H1 (cell line): ENCODE results near the gene RIPK4. TPM values are rescaled to one million over a fixed set of nuclear protein-coding genes. Genes with fewer than 3 reads are reported as not detected.

Experiments used
- CTCF ChIA-PET: fragments of 300-600 bp; sonication (Branson Sonifier 250); formaldehyde crosslinking; loops from one replicate; lab custom pipeline; 2021; ENCODE audit not compliant: partially characterized antibody; lab: Charles Lee
- POLR2A ChIA-PET: fragments of 300-600 bp; sonication (Branson Sonifier 250); formaldehyde crosslinking; loops from one replicate; lab custom pipeline; 2021; ENCODE audit warnings: inconsistent platforms; ENCODE audit not compliant: partially characterized antibody; lab: Charles Lee
- DNase-seq, 2 experiments: peaks; one replicate each; pipeline versions ENCODE4 v3.0.0 to v3.0.0-alpha.2; 2010 to 2022; ENCODE audit warnings: low spot score in 2 of 2, low read depth in 1 of 2, mixed read lengths in 1 of 2
- FAIRE-seq: peaks from 2 replicates; lab custom pipeline; 2011; peaks lifted over from hg19 to GRCh38; lab: Jason Lieb, UNC
- H2AFZ ChIP-seq: 2 replicates; pipeline ENCODE4 v1.8.1; 2012; ENCODE audit warnings: low read length, inconsistent platforms
- H2AK5ac ChIP-seq: 2 replicates; pipeline ENCODE4 v1.6.1; 2013; ENCODE audit warnings: low read depth, low read length
- H2BK120ac ChIP-seq: replicated peaks from 2 replicates; pipeline ENCODE3; 2013; ENCODE audit warnings: low read depth, low read length, inconsistent platforms
- H2BK12ac ChIP-seq: 2 replicates; pipeline ENCODE4 v1.6.1; 2013; ENCODE audit warnings: low read depth, low read length
- H2BK15ac ChIP-seq: 2 replicates; pipeline ENCODE4 v1.6.1; 2013; ENCODE audit warnings: low read length
- H2BK20ac ChIP-seq: 2 replicates; pipeline ENCODE4 v1.6.1; 2013; ENCODE audit warnings: low read length
- H2BK5ac ChIP-seq: 2 replicates; pipeline ENCODE4 v1.6.1; 2013; ENCODE audit warnings: low read depth, low read length
- H3K14ac ChIP-seq: 2 replicates; pipeline ENCODE4 v1.6.1; 2013; ENCODE audit warnings: inconsistent platforms; ENCODE audit not compliant: insufficient read length
- H3K18ac ChIP-seq: 2 replicates; pipeline ENCODE4 v1.6.1; 2013; ENCODE audit warnings: low read length; ENCODE audit errors: extremely low read depth
- H3K23ac ChIP-seq: 2 replicates; pipeline ENCODE4 v1.6.1; 2013; ENCODE audit warnings: inconsistent platforms; ENCODE audit not compliant: insufficient read length
- H3K23me2 ChIP-seq: 2 replicates; pipeline ENCODE4 v1.6.1; 2013; ENCODE audit warnings: low read depth, low read length
- H3K27ac ChIP-seq: 2 replicates; pipeline ENCODE4 v1.6.1; 2011; ENCODE audit warnings: low read depth, low read length, inconsistent platforms
- H3K27me3 ChIP-seq, 4 experiments: replicated peaks in 1 of 4; 1 replicate in 1 of 4; 2 replicates in 3 of 4; pipeline versions ENCODE4 v1.6.1 to v1.8.1; 2011 to 2013; ENCODE audit warnings: low read length in 3 of 4, mild to moderate bottlenecking in 3 of 4, inconsistent platforms in 2 of 4, mixed read lengths in 2 of 4, moderate library complexity in 1 of 4; ENCODE audit not compliant: control insufficient read depth in 3 of 4, insufficient read depth in 3 of 4; ENCODE audit errors: extremely low read depth in 1 of 4
- H3K36me3 ChIP-seq, 4 experiments: 2 replicates each; pipeline versions ENCODE4 v1.6.1 to v1.8.1; 2011 to 2013; ENCODE audit warnings: mild to moderate bottlenecking in 4 of 4, low read length in 3 of 4, moderate library complexity in 2 of 4, control low read depth in 1 of 4, inconsistent platforms in 1 of 4; ENCODE audit not compliant: insufficient read depth in 4 of 4, control insufficient read depth in 2 of 4
- H3K4ac ChIP-seq: replicated peaks from 2 replicates; pipeline ENCODE3; 2013; ENCODE audit warnings: low read length, low read depth, mixed read lengths, inconsistent platforms; ENCODE audit not compliant: insufficient read length
- H3K4me1 ChIP-seq, 4 experiments: replicated peaks in 1 of 4; 1 replicate in 1 of 4; 2 replicates in 3 of 4; pipeline versions ENCODE4 v1.6.1 to v1.8.1; 2011 to 2013; ENCODE audit warnings: low read length in 3 of 4, inconsistent platforms in 2 of 4, mixed read lengths in 1 of 4; ENCODE audit not compliant: insufficient read depth in 4 of 4, control insufficient read depth in 3 of 4
- H3K4me2 ChIP-seq, 2 experiments: 2 replicates each; pipeline versions ENCODE4 v1.6.1 to v1.8.1; 2011 to 2013; ENCODE audit warnings: low read depth in 2 of 2, low read length in 2 of 2, control low read depth in 1 of 2, inconsistent platforms in 1 of 2, mild to moderate bottlenecking in 1 of 2; ENCODE audit not compliant: insufficient read depth in 1 of 2
- H3K4me3 ChIP-seq, 4 experiments: fragments of 200-600, 300-600 bp in 1 of 4; sonication (generic), shearing (Covaris generic), sonication (Bioruptor Twin) in 1 of 4; 2 replicates each; pipeline versions ENCODE4 v1.5.1 to v1.8.1; 2011 to 2016; ENCODE audit warnings: low read length in 4 of 4, low read depth in 3 of 4, control low read depth in 2 of 4, inconsistent platforms in 2 of 4, mild to moderate bottlenecking in 2 of 4, mixed read lengths in 1 of 4, moderate library complexity in 1 of 4; ENCODE audit not compliant: insufficient read depth in 2 of 4; ENCODE audit errors: extremely low read depth in 1 of 4
- H3K56ac ChIP-seq: replicated peaks from 2 replicates; pipeline ENCODE3; 2013; ENCODE audit warnings: low read depth, mild to moderate bottlenecking, mixed read lengths, low read length, inconsistent platforms; ENCODE audit not compliant: insufficient read length
- H3K79me1 ChIP-seq: 2 replicates; pipeline ENCODE4 v1.6.1; 2013; ENCODE audit warnings: low read depth, low read length, control low read depth
- H3K79me2 ChIP-seq, 2 experiments: 2 replicates each; pipeline versions ENCODE4 v1.6.1 to v1.8.1; 2012 to 2013; ENCODE audit warnings: low read length in 2 of 2, mild to moderate bottlenecking in 2 of 2, inconsistent platforms in 1 of 2; ENCODE audit not compliant: insufficient read depth in 2 of 2, control insufficient read depth in 1 of 2
- H3K9ac ChIP-seq, 4 experiments: replicated peaks in 1 of 4; 1 replicate in 1 of 4; 2 replicates in 3 of 4; pipeline versions ENCODE4 v1.6.1 to v1.8.1; 2011 to 2013; ENCODE audit warnings: low read depth in 3 of 4, low read length in 3 of 4, control low read depth in 2 of 4, mild to moderate bottlenecking in 2 of 4, moderate library complexity in 2 of 4, inconsistent platforms in 1 of 4; ENCODE audit errors: extremely low read depth in 1 of 4
- H3K9me3 ChIP-seq, 2 experiments: 2 replicates each; pipeline versions ENCODE4 v1.6.1 to v1.8.1; 2012 to 2013; ENCODE audit warnings: mild to moderate bottlenecking in 2 of 2, moderate library complexity in 2 of 2, control low read depth in 1 of 2, inconsistent platforms in 1 of 2, low read depth in 1 of 2, low read length in 1 of 2, mixed read lengths in 1 of 2; ENCODE audit not compliant: insufficient read depth in 2 of 2
- H4K20me1 ChIP-seq, 2 experiments: replicated peaks in 1 of 2; 2 replicates each; pipeline versions ENCODE3 to v1.8.1; 2011 to 2013; ENCODE audit warnings: inconsistent platforms in 2 of 2, low read length in 2 of 2, mild to moderate bottlenecking in 1 of 2; ENCODE audit not compliant: insufficient read depth in 2 of 2, control insufficient read depth in 1 of 2
- H4K5ac ChIP-seq: 2 replicates; pipeline ENCODE4 v1.6.1; 2013; ENCODE audit warnings: low read length, low read depth, mixed read lengths, inconsistent platforms; ENCODE audit not compliant: insufficient read length
- H4K8ac ChIP-seq: 2 replicates; pipeline ENCODE4 v1.8.0; 2013; ENCODE audit warnings: mild to moderate bottlenecking, moderate library complexity, low read length, inconsistent platforms; ENCODE audit not compliant: insufficient read depth; ENCODE audit errors: extremely low read depth
- H4K91ac ChIP-seq: replicated peaks from 2 replicates; pipeline ENCODE3; 2013; ENCODE audit warnings: low read length, mixed read lengths, inconsistent platforms; ENCODE audit not compliant: insufficient read length
- CBX8 ChIP-seq: fragments of 300-800, 300-1000 bp; sonication (generic); IDR thresholded peaks from 2 replicates; pipeline ENCODE4 v1.7.1; 2016; ENCODE audit warnings: low read depth, low read length, borderline replicate concordance
- CEBPB ChIP-seq: IDR thresholded peaks from 2 replicates; pipeline ENCODE4 v1.6.1; 2012; ENCODE audit warnings: low read depth, low read length
- FOSL1 ChIP-seq: IDR thresholded peaks from 2 replicates; pipeline ENCODE4 v1.6.1; 2011; ENCODE audit warnings: mild to moderate bottlenecking, low read depth, low read length, moderate library complexity; ENCODE audit not compliant: insufficient read depth
- JUN ChIP-seq: IDR thresholded peaks from 2 replicates; pipeline ENCODE4 v1.6.1; 2011; ENCODE audit warnings: low read depth, mild to moderate bottlenecking, improper control_type of control experiment, low read length
- KDM4A ChIP-seq: IDR thresholded peaks from one replicate; pipeline ENCODE4 v1.7.1; 2012; ENCODE audit warnings: low read depth, mild to moderate bottlenecking, moderate library complexity, low read length, inconsistent platforms; ENCODE audit not compliant: severe bottlenecking
- SP1 ChIP-seq: IDR thresholded peaks from 2 replicates; pipeline ENCODE4 v1.6.1; 2011; ENCODE audit warnings: low read depth, low read length
- TAF1 ChIP-seq: IDR thresholded peaks from 2 replicates; pipeline ENCODE4 v1.6.1; 2011; ENCODE audit warnings: mild to moderate bottlenecking, low read depth, low read length
- TBP ChIP-seq: IDR thresholded peaks from 2 replicates; pipeline ENCODE4 v1.6.1; 2011; ENCODE audit warnings: low read depth, low read length, improper control_type of control experiment
- TCF12 ChIP-seq: IDR thresholded peaks from 2 replicates; pipeline ENCODE4 v1.6.1; 2011; ENCODE audit warnings: low read depth, mild to moderate bottlenecking, low read length
- WGBS, 2 experiments: shearing (Covaris generic) in 1 of 2; methylation state at CpG; one replicate each; pipeline versions ENCODE4 v1.1.6 to v1.1.7; 2013 to 2015; ENCODE audit warnings: low lambda C conversion rate in 2 of 2, mixed read lengths in 2 of 2, inconsistent platforms in 1 of 2, low coverage in 1 of 2, missing lambda C conversion rate in 1 of 2; ENCODE audit not compliant: insufficient replicate concordance in 2 of 2, insufficient coverage in 1 of 2, insufficient read length in 1 of 2; ENCODE audit errors: extremely low coverage in 1 of 2, missing lambda C conversion rate in 1 of 2; 5-methylcytosine and 5-hydroxymethylcytosine counted together
- polyA plus RNA-seq, 7 experiments: library from polyadenylated mRNA; depleted of rRNA in 3 of 7; stranded (reverse) in 5 of 7; unstranded in 2 of 7; fragments of >200 nt in 5 of 7; fragments of 200-250 nt in 2 of 7; gene quantifications; 1 replicate in 5 of 7; 2 replicates in 1 of 7; 4 replicates in 1 of 7; pipeline versions ENCODE4 v1.2.1 to v1.2.3, GENCODE V29; 2011 to 2013; ENCODE audit warnings: missing spikeins in 2 of 7, mixed read lengths in 2 of 7
- total RNA-seq: library from RNA; stranded (reverse); fragmentation: NEBNext Ultra II Directional; extraction: Animal tissue kit (Norgen Biotek cat#: 25700); gene quantifications from 2 replicates; pipeline ENCODE4 v1.2.1, GENCODE V29; 2021

Gene RIPK4
- total and polyA plus RNA-seq, 2 of the 8 experiments (the other 6 are each of a cell fraction or from before 2014, with no cell fraction given), result 2.7 to 5.6 TPM

GRCh38 chr21:41770901-41771624 is 4.2 kb upstream of the RIPK4 start:
- Histone ChIP-seq H3K9me3 (no peaks in the 10 kb centered on the region), H3K4ac (no peak overlapping the region), H2BK15ac (no peak overlapping the region), H3K23me2 (peaks cover 14% of the 10 kb centered on the region), H3K56ac (no peak overlapping the region), H2BK20ac (no peak overlapping the region), H3K4me2 (no peak overlapping the region), H2BK5ac (no peak overlapping the region), H3K36me3 (no peaks in the 10 kb centered on the region), H3K4me3 (no peak overlapping the region), H3K27ac (no peak overlapping the region), H3K79me2 (no peaks in the 10 kb centered on the region), H3K14ac (no peak overlapping the region), H3K27me3 (peaks cover 13 to 61% (median 52%) of the 10 kb centered on the region in 4 experiments), H3K9ac (no peak overlapping the region), H2AK5ac (no peak overlapping the region), H3K4me1 (peaks cover 0 to 24% (median 12%) of the 10 kb centered on the region in 4 experiments; a peak in 6 of 7 replicates), H4K20me1 (peaks cover 0 to 2% of the 10 kb centered on the region in 2 experiments), H2BK120ac (peak overlapping the region; percentile 73), H2BK12ac (peak overlapping the region; percentile 55; the same call in 1 of the 2 replicates), H4K5ac (no peak overlapping the region), H3K79me1 (no peaks in the 10 kb centered on the region), H3K23ac (no peak overlapping the region), H4K8ac (no peak overlapping the region), H3K18ac (no peak overlapping the region), H2AFZ (no peak overlapping the region), H4K91ac (peak overlapping the region; percentile 54)
- ChIA-PET POLR2A (interaction anchor here (1.0 to 2.3 kb wide), 3 partner anchors 9 to 158 kb away, joined by 3 to 18 read pairs (median 4); no protein-coding TSS in a partner anchor), CTCF (interaction anchor here (1.0 to 7.0 kb wide), 9 partner anchors 8 to 346 kb away, joined by 3 to 71 read pairs (median 3); partner anchors contain the start of gene RIPK4)
- TF ChIP-seq JUN (no peak), TAF1 (no peak), TCF12 (no peak), KDM4A (no peak), FOSL1 (no peak), SP1 (no peak), TBP (no peak), CBX8 (no peak), CEBPB (no peak)
- FAIRE-seq (no peak), DNase-seq (no peak)
- 82% methylated on average over 14 of the region's 14 CpGs; no CpG with 5 or more reads in 1 of the 2 experiments for WGBS, 2 experiments
